SJCRH30 (cell line): ENCODE measurements around the gene ALDOC. TPM values are rescaled to one million over a fixed set of nuclear protein-coding genes. Genes with fewer than 3 reads are reported as not detected.

Source experiments
- DNase-seq, 2 experiments: peaks; one replicate each; pipeline ENCODE4 v3.0.0-alpha.2; 2015 to 2020
- H3K27ac ChIP-seq: fragments of 250-450 bp; sonication (Bioruptor Pico); 2 replicates; pipeline ENCODE4 v1.5.1; 2020; ENCODE audit warnings: mild to moderate bottlenecking, moderate library complexity
- H3K27me3 ChIP-seq: fragments of 250-450 bp; sonication (Bioruptor Pico); 2 replicates; pipeline ENCODE4 v1.5.1; 2020; ENCODE audit warnings: mild to moderate bottlenecking, moderate library complexity
- H3K36me3 ChIP-seq: fragments of 250-450 bp; sonication (Bioruptor Pico); 2 replicates; pipeline ENCODE4 v1.5.1; 2020; ENCODE audit warnings: mild to moderate bottlenecking, moderate library complexity
- H3K4me1 ChIP-seq: fragments of 250-450 bp; sonication (Bioruptor Pico); 2 replicates; pipeline ENCODE4 v1.5.1; 2020; ENCODE audit warnings: mild to moderate bottlenecking, moderate library complexity
- H3K4me3 ChIP-seq: fragments of 250-450 bp; sonication (Bioruptor Pico); 2 replicates; pipeline ENCODE4 v1.5.1; 2020; ENCODE audit warnings: mild to moderate bottlenecking, moderate library complexity
- H3K9me3 ChIP-seq: fragments of 250-450 bp; sonication (Bioruptor Pico); replicated peaks from 2 replicates; pipeline ENCODE4 v1.5.1; 2020; ENCODE audit warnings: mild to moderate bottlenecking, moderate library complexity
- total RNA-seq: library from RNA; depleted of rRNA; stranded (reverse); fragments of >200 nt; shearing (Covaris generic); gene quantifications from 2 replicates; pipeline ENCODE4 v1.2.3, GENCODE V29; 2014

ALDOC gene
- total RNA-seq, 1 experiment from 2014 or later = 0.47 TPM

GRCh38 chr17:28536532-28537218 is 40.0 kb downstream of the ALDOC start:
- H3K27me3 ChIP-seq = peaks cover 11% of the 10 kb centered on the region
- H3K9me3 ChIP-seq = no peaks in the 10 kb centered on the region
- DNase-seq = no peak
- H3K27ac ChIP-seq = no peak overlapping the region
- H3K4me1 ChIP-seq = no peaks in the 10 kb centered on the region
- no peak overlapping the region for H3K4me3 ChIP-seq
- no peaks in the 10 kb centered on the region for H3K36me3 ChIP-seq

- Histone ChIP-seq H3K9me3 (no peaks in the 10 kb centered on the region), H3K27me3 (peaks cover 18% of the 10 kb centered on the region), H3K4me3 (no peak overlapping the region), H3K4me1 (no peaks in the 10 kb centered on the region), H3K36me3 (no peaks in the 10 kb centered on the region), H3K27ac (no peak overlapping the region)
- DNase-seq = no peak
Observed at GRCh38 chr17:28534740-28535375, 41.8 kb downstream of the ALDOC start.

- Histone ChIP-seq H3K27me3 (peaks cover 18% of the 10 kb centered on the region), H3K9me3 (no peaks in the 10 kb centered on the region), H3K36me3 (no peaks in the 10 kb centered on the region), H3K4me3 (no peak overlapping the region), H3K4me1 (no peaks in the 10 kb centered on the region), H3K27ac (no peak overlapping the region)
- DNase-seq = no peak
Observed at GRCh38 chr17:28533091-28533807, 43.4 kb downstream of the ALDOC start.

GRCh38 chr17:28532050-28532960 is 44.4 kb downstream of the ALDOC start:
- Histone ChIP-seq H3K27me3 (peaks cover 18% of the 10 kb centered on the region), H3K27ac (no peak overlapping the region), H3K36me3 (no peaks in the 10 kb centered on the region), H3K9me3 (no peaks in the 10 kb centered on the region), H3K4me1 (no peaks in the 10 kb centered on the region), H3K4me3 (no peak overlapping the region)
- DNase-seq = no peak

- no peak for DNase-seq
- H3K4me3 ChIP-seq = no peak overlapping the region
- H3K27me3 ChIP-seq = peaks cover 15% of the 10 kb centered on the region
- no peaks in the 10 kb centered on the region for H3K9me3 ChIP-seq
- H3K4me1 ChIP-seq = peaks cover 3% of the 10 kb centered on the region; the same call in 1 of the 2 replicates
- no peaks in the 10 kb centered on the region for H3K36me3 ChIP-seq
- no peak overlapping the region for H3K27ac ChIP-seq
Observed at GRCh38 chr17:28530926-28531325, 45.8 kb downstream of the ALDOC start.

GRCh38 chr17:28530250-28530649 is 46.4 kb downstream of the ALDOC start:
- peaks cover 15% of the 10 kb centered on the region for H3K27me3 ChIP-seq
- H3K27ac ChIP-seq = no peak overlapping the region
- no peaks in the 10 kb centered on the region for H3K9me3 ChIP-seq
- DNase-seq = no peak
- peaks cover 3% of the 10 kb centered on the region; the same call in 1 of the 2 replicates for H3K4me1 ChIP-seq
- no peaks in the 10 kb centered on the region for H3K36me3 ChIP-seq
- H3K4me3 ChIP-seq = no peak overlapping the region

GRCh38 chr17:28529013-28529400 is 47.7 kb downstream of the ALDOC start:
- DNase-seq = no peak
- peaks cover 15% of the 10 kb centered on the region for H3K27me3 ChIP-seq
- H3K4me3 ChIP-seq = no peak overlapping the region
- peaks cover 3% of the 10 kb centered on the region; the same call in 1 of the 2 replicates for H3K4me1 ChIP-seq
- H3K27ac ChIP-seq = no peak overlapping the region
- no peaks in the 10 kb centered on the region for H3K9me3 ChIP-seq
- H3K36me3 ChIP-seq = no peaks in the 10 kb centered on the region

- Histone ChIP-seq H3K4me1 (peaks cover 3% of the 10 kb centered on the region; the same call in 1 of the 2 replicates), H3K9me3 (no peaks in the 10 kb centered on the region), H3K4me3 (no peak overlapping the region), H3K36me3 (no peaks in the 10 kb centered on the region), H3K27ac (no peak overlapping the region), H3K27me3 (peaks cover 15% of the 10 kb centered on the region)
- no peak for DNase-seq
Observed at GRCh38 chr17:28528327-28529012, 48.2 kb downstream of the ALDOC start.

GRCh38 chr17:28527859-28528258 is 48.8 kb downstream of the ALDOC start:
- DNase-seq = no peak
- no peak overlapping the region for H3K4me3 ChIP-seq
- H3K27me3 ChIP-seq = peaks cover 15% of the 10 kb centered on the region
- H3K4me1 ChIP-seq = peaks cover 3% of the 10 kb centered on the region; the same call in 1 of the 2 replicates
- H3K36me3 ChIP-seq = no peaks in the 10 kb centered on the region
- H3K27ac ChIP-seq = no peak overlapping the region
- no peaks in the 10 kb centered on the region for H3K9me3 ChIP-seq

- Histone ChIP-seq H3K9me3 (no peaks in the 10 kb centered on the region), H3K36me3 (no peaks in the 10 kb centered on the region), H3K27ac (no peak overlapping the region), H3K4me3 (no peak overlapping the region), H3K27me3 (peaks cover 11% of the 10 kb centered on the region), H3K4me1 (peaks cover 3% of the 10 kb centered on the region; the same call in 1 of the 2 replicates)
- DNase-seq = no peak
Observed at GRCh38 chr17:28527181-28527681, 49.5 kb downstream of the ALDOC start.

GRCh38 chr17:28526381-28526780 is 50.3 kb downstream of the ALDOC start:
- H3K4me3 ChIP-seq = no peak overlapping the region
- no peaks in the 10 kb centered on the region for H3K36me3 ChIP-seq
- H3K4me1 ChIP-seq = peaks cover 10% of the 10 kb centered on the region; the same call in 1 of the 2 replicates
- H3K27ac ChIP-seq = no peak overlapping the region
- H3K27me3 ChIP-seq = peaks cover 4% of the 10 kb centered on the region
- DNase-seq = peak; percentile 72 to 77
- H3K9me3 ChIP-seq = no peaks in the 10 kb centered on the region

GRCh38 chr17:28524476-28525424 is 51.9 kb downstream of the ALDOC start:
- Histone ChIP-seq H3K27ac (no peak overlapping the region), H3K4me3 (no peak overlapping the region), H3K4me1 (peaks cover 17% of the 10 kb centered on the region; the same call in 1 of the 2 replicates), H3K27me3 (no peaks in the 10 kb centered on the region; the same call in 1 of the 2 replicates), H3K36me3 (no peaks in the 10 kb centered on the region), H3K9me3 (no peaks in the 10 kb centered on the region)
- no peak for DNase-seq

- H3K27ac ChIP-seq = no peak overlapping the region
Observed at GRCh38 chr17:28523876-28524275, 52.8 kb downstream of the ALDOC start.

More at GRCh38 chr17:28523876-28524275, 52.8 kb downstream of the ALDOC start:
- peaks cover 17% of the 10 kb centered on the region; the same call in 1 of the 2 replicates for H3K4me1 ChIP-seq
- H3K9me3 ChIP-seq = no peaks in the 10 kb centered on the region
- no peaks in the 10 kb centered on the region for H3K36me3 ChIP-seq
- no peaks in the 10 kb centered on the region; the same call in 1 of the 2 replicates for H3K27me3 ChIP-seq
- DNase-seq = no peak
- no peak overlapping the region for H3K4me3 ChIP-seq
